ENCODE results near the gene GNAS. TPM values are rescaled to one million over a fixed set of nuclear protein-coding genes. Genes with fewer than 3 reads are reported as not detected.

The GNAS gene
- total and polyA plus RNA-seq, 9 of the 15 experiments (the other 6 are each of a cell fraction or from before 2014, with no cell fraction given) = 128 to 648 (median 266) TPM

- FAIRE-seq = no peak
- no TSS peak for BruUV-seq (replicated peaks)
Measured at GRCh38 chr20:58825450-58825849, 27.1 kb upstream of the GNAS start.

GRCh38 chr20:58826271-58826670 lies 26.2 kb upstream of the GNAS start:
- intact Hi-C loops (cut with micrococcal nuclease) = no loop called here
- no peak for FAIRE-seq
- in situ Hi-C loops (cut with MboI) = loop anchor here (10.0 kb wide), 1 partner anchor 351 kb away; no protein-coding TSS in a partner anchor
- Histone ChIP-seq H3K9me3 (replicated peaks; ENCODE audit: control insufficient read depth, insufficient read depth, low read depth, low read length) (no peaks in the 10 kb centered on the region), H3K4me1 (replicated peaks in 1 of 2; ENCODE audit: control insufficient read depth in 2 of 2, insufficient read depth in 2 of 2, low read length in 2 of 2) (no peaks in the 10 kb centered on the region), H4K20me1 (replicated peaks; ENCODE audit: control insufficient read depth, insufficient read depth, low read length) (no peaks in the 10 kb centered on the region), H3K36me3 (ENCODE audit: control insufficient read depth, insufficient read depth, low read length) (no peaks in the 10 kb centered on the region), H2AFZ (ENCODE audit: low read depth, low read length) (no peak overlapping the region), H3K27ac (ENCODE audit: extremely low read depth, low read depth, low read length) (no peak overlapping the region), H3K27me3 (ENCODE audit: control insufficient read depth in 2 of 2, insufficient read depth in 2 of 2, low read length in 2 of 2) (peaks cover 4 to 19% of the 10 kb centered on the region in 2 experiments; a peak in 3 of 5 replicates), H3K4me2 (ENCODE audit: insufficient read depth, low read length) (no peak overlapping the region), H3K79me2 (ENCODE audit: control insufficient read depth, insufficient read depth, low read length) (no peaks in the 10 kb centered on the region), H3K9ac (ENCODE audit: insufficient read depth in 1 of 2, low read depth in 2 of 2, low read length in 2 of 2) (no peak overlapping the region), H3K4me3 (no peak overlapping the region), H3K9me1 (ENCODE audit: control insufficient read depth, insufficient read depth, low read length) (no peaks in the 10 kb centered on the region)
- CTCF ChIA-PET (ENCODE audit: low intra/inter-chr PET ratio) = no interaction called here
- no peak for ATAC-seq
- BruUV-seq (replicated peaks) = no TSS peak
- WGBS (ENCODE audit: insufficient coverage, low coverage, missing lambda C conversion rate) = 5% methylated on average over 5 of the region's 5 CpGs
- POLR2A ChIA-PET = no interaction called here
- DNase-seq (ENCODE audit: extremely low read depth in 1 of 4, low spot score in 3 of 4) = no peak
- TF ChIP-seq ZBTB34 (CRISPR knock-in tag; IDR thresholded peaks at IDR 0.05) (no peak), GTF2F1 (IDR thresholded peaks at IDR 0.05; ENCODE audit: low read depth, low read length) (no peak), TAF15 (IDR thresholded peaks at IDR 0.05; ENCODE audit: low read depth, low read length) (no peak), ZNF445 (CRISPR knock-in tag; IDR thresholded peaks at IDR 0.05; ENCODE audit: low read depth) (no peak), IRF9 (tag; IDR thresholded peaks at IDR 0.05) (no peak), U2AF1 (optimal IDR thresholded peaks at IDR 0.05; ENCODE audit: low read depth, low read length) (no peak), PHF8 (IDR thresholded peaks at IDR 0.05; ENCODE audit: borderline replicate concordance, low read length) (no peak), SRSF7 (optimal IDR thresholded peaks at IDR 0.05; ENCODE audit: low read depth, low read length) (no peak), TSHZ1 (CRISPR knock-in tag; IDR thresholded peaks at IDR 0.05) (no peak)

More at GRCh38 chr20:58825450-58825849, 27.1 kb upstream of the GNAS start:
- WGBS (ENCODE audit: insufficient coverage, low coverage, missing lambda C conversion rate) = 9% methylated on average over 6 of the region's 6 CpGs
- Histone ChIP-seq H3K9me3 (replicated peaks; ENCODE audit: control insufficient read depth, insufficient read depth, low read depth, low read length) (no peaks in the 10 kb centered on the region), H3K9me1 (ENCODE audit: control insufficient read depth, insufficient read depth, low read length) (no peaks in the 10 kb centered on the region), H2AFZ (ENCODE audit: low read depth, low read length) (no peak overlapping the region), H3K4me2 (ENCODE audit: insufficient read depth, low read length) (no peak overlapping the region), H3K4me3 (no peak overlapping the region), H3K9ac (ENCODE audit: insufficient read depth in 1 of 2, low read depth in 2 of 2, low read length in 2 of 2) (no peak overlapping the region), H3K4me1 (replicated peaks in 1 of 2; ENCODE audit: control insufficient read depth in 2 of 2, insufficient read depth in 2 of 2, low read length in 2 of 2) (no peaks in the 10 kb centered on the region), H3K79me2 (ENCODE audit: control insufficient read depth, insufficient read depth, low read length) (no peaks in the 10 kb centered on the region), H3K27ac (ENCODE audit: extremely low read depth, low read depth, low read length) (no peak overlapping the region), H3K36me3 (ENCODE audit: control insufficient read depth, insufficient read depth, low read length) (no peaks in the 10 kb centered on the region), H4K20me1 (replicated peaks; ENCODE audit: control insufficient read depth, insufficient read depth, low read length) (no peaks in the 10 kb centered on the region), H3K27me3 (ENCODE audit: control insufficient read depth in 2 of 2, insufficient read depth in 2 of 2, low read length in 2 of 2) (peaks cover 4 to 23% of the 10 kb centered on the region in 2 experiments; a peak in 3 of 5 replicates)
- ATAC-seq (no peak), DNase-seq (ENCODE audit: extremely low read depth in 1 of 4, low spot score in 3 of 4) (no peak)
- in situ Hi-C loops (cut with MboI) (loop anchor here (10.0 kb wide), 1 partner anchor 351 kb away; no protein-coding TSS in a partner anchor), intact Hi-C loops (cut with micrococcal nuclease) (no loop called here)
- CTCF ChIA-PET (ENCODE audit: low intra/inter-chr PET ratio) = no interaction called here
- TF ChIP-seq E2F3 (CRISPR knock-in tag; IDR thresholded peaks at IDR 0.05) = no peak
- TF ChIP-seq CREBBP (IDR thresholded peaks at IDR 0.05; ENCODE audit: low read depth, low read length) = no peak
- TF ChIP-seq C11orf30 (IDR thresholded peaks at IDR 0.05; ENCODE audit: low read depth) = peak; percentile 45; the same call in 1 of the 2 replicates
- TF ChIP-seq ZNF316 (IDR thresholded peaks at IDR 0.05) = peak; percentile 40
- POLR2A ChIA-PET = no interaction called here
